MM.1S (cell line): ENCODE results near the gene ZNF860.

Experiments used
- DNase-seq: peaks from one replicate; pipeline ENCODE4 v3.0.0-alpha.2; 2015
- H2AFZ ChIP-seq: fragments of 300-600 bp; sonication (generic); 2 replicates; pipeline ENCODE4 v1.6.0; 2016; ENCODE audit warnings: antibody characterized with exemption, low read length
- H3F3A ChIP-seq: fragments of 300-600 bp; sonication (generic); 2 replicates; pipeline ENCODE4 v1.6.1; 2016; ENCODE audit warnings: mild to moderate bottlenecking, antibody characterized with exemption, low read length, moderate library complexity, mixed read lengths; ENCODE audit not compliant: insufficient read depth
- H3K27ac ChIP-seq: fragments of 300-600 bp; sonication (generic); 2 replicates; pipeline ENCODE4 v1.5.1; 2016; ENCODE audit warnings: mild to moderate bottlenecking, low read length
- H3K27me3 ChIP-seq: fragments of 300-600 bp; sonication (generic); replicated peaks from 2 replicates; pipeline ENCODE4 v1.6.0; 2016; ENCODE audit warnings: low read length; ENCODE audit not compliant: insufficient read depth
- H3K36me3 ChIP-seq: fragments of 300-600 bp; sonication (generic); replicated peaks from 2 replicates; pipeline ENCODE4 v1.6.1; 2016; ENCODE audit warnings: mild to moderate bottlenecking, low read length, mixed read lengths; ENCODE audit not compliant: insufficient read depth
- H3K4me1 ChIP-seq: fragments of 300-600 bp; sonication (generic); 2 replicates; pipeline ENCODE4 v1.6.1; 2016; ENCODE audit warnings: low read length, mixed read lengths
- H3K4me2 ChIP-seq: fragments of 300-600 bp; sonication (generic); 2 replicates; pipeline ENCODE4 v1.6.0; 2016; ENCODE audit warnings: low read depth, low read length
- H3K4me3 ChIP-seq: fragments of 300-600 bp; sonication (generic); 2 replicates; pipeline ENCODE4 v1.5.1; 2016; ENCODE audit warnings: low read length, mixed read lengths
- H3K79me2 ChIP-seq: fragments of 300-600 bp; sonication (generic); 2 replicates; pipeline ENCODE4 v1.6.1; 2016; ENCODE audit warnings: mixed run types, low read length, mixed read lengths
- H3K9ac ChIP-seq: fragments of 300-600 bp; sonication (generic); 2 replicates; pipeline ENCODE4 v1.6.1; 2016; ENCODE audit warnings: low read length, mixed read lengths
- H3K9me2 ChIP-seq: fragments of 300-600 bp; sonication (generic); replicated peaks from 2 replicates; pipeline ENCODE4 v1.6.1; 2016; ENCODE audit warnings: mild to moderate bottlenecking, low read length, mixed read lengths; ENCODE audit not compliant: insufficient read depth
- H3K9me3 ChIP-seq: fragments of 300-600 bp; sonication (generic); replicated peaks from 2 replicates; pipeline ENCODE4 v1.6.1; 2016; ENCODE audit warnings: mild to moderate bottlenecking, low read length, mixed read lengths; ENCODE audit not compliant: insufficient read depth
- H4K20me1 ChIP-seq: fragments of 300-600 bp; sonication (generic); 2 replicates; pipeline ENCODE4 v1.6.1; 2016; ENCODE audit warnings: mild to moderate bottlenecking, low read length, moderate library complexity, mixed read lengths; ENCODE audit not compliant: insufficient read depth
- EZH2 ChIP-seq: fragments of 300-600 bp; sonication (generic); optimal IDR thresholded peaks from 2 replicates; pipeline ENCODE3; 2017; ENCODE audit warnings: low read depth, mild to moderate bottlenecking, antibody characterized with exemption, low read length, mixed read lengths
- EZH2phosphoT487 ChIP-seq: fragments of 300-600 bp; sonication (generic); IDR thresholded peaks from 2 replicates; pipeline ENCODE4 v1.6.1; 2018; ENCODE audit warnings: antibody characterized with exemption, low read length
- TF ChIP-seq, protein P1 (sequence below): fragments of 300-600 bp; sonication (generic); IDR thresholded peaks from 2 replicates; pipeline ENCODE4 v1.5.1; 2016; ENCODE audit warnings: antibody characterized with exemption, low read length, mixed read lengths

ZNF860 gene

GRCh38 chr3:31968369-31968926 lies 13.1 kb upstream of the ZNF860 start:
- no peak for DNase-seq
- H4K20me1 ChIP-seq = no peaks in the 10 kb centered on the region
- no peaks in the 10 kb centered on the region for H3K36me3 ChIP-seq
- H3K4me3 ChIP-seq = no peak overlapping the region
- no peaks in the 10 kb centered on the region for H3K9me3 ChIP-seq
- TF ChIP-seq, protein P1, sequence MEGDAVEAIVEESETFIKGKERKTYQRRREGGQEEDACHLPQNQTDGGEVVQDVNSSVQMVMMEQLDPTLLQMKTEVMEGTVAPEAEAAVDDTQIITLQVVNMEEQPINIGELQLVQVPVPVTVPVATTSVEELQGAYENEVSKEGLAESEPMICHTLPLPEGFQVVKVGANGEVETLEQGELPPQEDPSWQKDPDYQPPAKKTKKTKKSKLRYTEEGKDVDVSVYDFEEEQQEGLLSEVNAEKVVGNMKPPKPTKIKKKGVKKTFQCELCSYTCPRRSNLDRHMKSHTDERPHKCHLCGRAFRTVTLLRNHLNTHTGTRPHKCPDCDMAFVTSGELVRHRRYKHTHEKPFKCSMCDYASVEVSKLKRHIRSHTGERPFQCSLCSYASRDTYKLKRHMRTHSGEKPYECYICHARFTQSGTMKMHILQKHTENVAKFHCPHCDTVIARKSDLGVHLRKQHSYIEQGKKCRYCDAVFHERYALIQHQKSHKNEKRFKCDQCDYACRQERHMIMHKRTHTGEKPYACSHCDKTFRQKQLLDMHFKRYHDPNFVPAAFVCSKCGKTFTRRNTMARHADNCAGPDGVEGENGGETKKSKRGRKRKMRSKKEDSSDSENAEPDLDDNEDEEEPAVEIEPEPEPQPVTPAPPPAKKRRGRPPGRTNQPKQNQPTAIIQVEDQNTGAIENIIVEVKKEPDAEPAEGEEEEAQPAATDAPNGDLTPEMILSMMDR = no peak
- TF ChIP-seq EZH2phosphoT487 = no peak
- no peak for TF ChIP-seq EZH2
- H3K27me3 ChIP-seq = no peaks in the 10 kb centered on the region
- no peak overlapping the region for H3K9ac ChIP-seq
- no peaks in the 10 kb centered on the region for H3K79me2 ChIP-seq
- no peaks in the 10 kb centered on the region for H3K4me1 ChIP-seq
- no peaks in the 10 kb centered on the region for H3F3A ChIP-seq
- no peaks in the 10 kb centered on the region for H3K9me2 ChIP-seq
- H3K4me2 ChIP-seq = no peak overlapping the region
- H2AFZ ChIP-seq = no peak overlapping the region
- H3K27ac ChIP-seq = no peak overlapping the region

DNA sequence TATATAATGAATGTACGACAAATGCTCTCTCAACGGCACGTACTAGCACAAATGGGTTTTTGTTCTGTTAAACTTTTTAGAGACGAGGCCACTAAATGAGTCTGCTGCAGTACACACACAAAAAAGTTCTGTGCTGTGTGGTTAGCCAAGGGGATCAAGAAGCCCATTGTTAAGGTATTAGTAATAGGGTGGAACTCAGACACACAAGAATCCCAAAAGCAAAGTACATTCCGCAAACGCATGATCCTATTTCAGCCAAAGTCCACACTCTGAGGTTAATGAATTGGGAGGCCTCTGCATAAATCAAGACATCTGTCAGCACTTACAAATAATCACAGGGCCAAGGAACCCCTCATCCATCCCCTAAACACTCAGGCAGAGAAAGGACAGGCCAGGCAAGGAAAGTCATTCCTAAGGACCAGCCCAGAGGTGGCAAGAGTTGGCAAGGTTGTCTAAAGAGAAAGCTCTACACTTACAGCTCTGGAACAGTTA lies 12.6 kb upstream of the ZNF860 start:
- no peaks in the 10 kb centered on the region for H3K36me3 ChIP-seq
- no peaks in the 10 kb centered on the region for H3K9me2 ChIP-seq
- no peaks in the 10 kb centered on the region for H4K20me1 ChIP-seq
- TF ChIP-seq EZH2phosphoT487 (no peak), EZH2 (no peak)
- TF ChIP-seq, protein P1 = no peak
- no peaks in the 10 kb centered on the region for H3K9me3 ChIP-seq
- H3K9ac ChIP-seq = no peak overlapping the region
- H3F3A ChIP-seq = no peaks in the 10 kb centered on the region
- no peaks in the 10 kb centered on the region for H3K27me3 ChIP-seq
- no peak for DNase-seq
- H3K4me2 ChIP-seq = no peak overlapping the region
- no peak overlapping the region for H2AFZ ChIP-seq
- H3K27ac ChIP-seq = no peak overlapping the region
- H3K4me1 ChIP-seq = no peaks in the 10 kb centered on the region
- no peaks in the 10 kb centered on the region for H3K79me2 ChIP-seq
- H3K4me3 ChIP-seq = no peak overlapping the region

GRCh38 chr3:31971607-31972006 lies 9.9 kb upstream of the ZNF860 start:
- Histone ChIP-seq H3K4me1 (no peaks in the 10 kb centered on the region), H3K79me2 (no peaks in the 10 kb centered on the region), H3K27ac (no peak overlapping the region), H3K4me2 (no peak overlapping the region), H3K36me3 (no peaks in the 10 kb centered on the region), H2AFZ (no peak overlapping the region), H3K9ac (no peak overlapping the region), H3K4me3 (no peak overlapping the region), H3F3A (no peaks in the 10 kb centered on the region), H3K9me3 (no peaks in the 10 kb centered on the region), H3K9me2 (no peaks in the 10 kb centered on the region), H3K27me3 (no peaks in the 10 kb centered on the region), H4K20me1 (no peaks in the 10 kb centered on the region)
- no peak for DNase-seq
- TF ChIP-seq, protein P1 = no peak
